HG03354 (cell line): ENCODE results near the gene TMEM200C.

ENCODE experiments used
- ATAC-seq: cut with Tn5 transposase; IDR thresholded peaks from one replicate; pipeline ENCODE4 v1.9.1; 2021; ENCODE audit warnings: mild to moderate bottlenecking; ENCODE audit not compliant: unreplicated experiment, poor library complexity, severe bottlenecking

Gene TMEM200C

GRCh38 chr18:5840547-5840946 is 54.8 kb downstream of the TMEM200C start:
- no peak for ATAC-seq

DNA sequence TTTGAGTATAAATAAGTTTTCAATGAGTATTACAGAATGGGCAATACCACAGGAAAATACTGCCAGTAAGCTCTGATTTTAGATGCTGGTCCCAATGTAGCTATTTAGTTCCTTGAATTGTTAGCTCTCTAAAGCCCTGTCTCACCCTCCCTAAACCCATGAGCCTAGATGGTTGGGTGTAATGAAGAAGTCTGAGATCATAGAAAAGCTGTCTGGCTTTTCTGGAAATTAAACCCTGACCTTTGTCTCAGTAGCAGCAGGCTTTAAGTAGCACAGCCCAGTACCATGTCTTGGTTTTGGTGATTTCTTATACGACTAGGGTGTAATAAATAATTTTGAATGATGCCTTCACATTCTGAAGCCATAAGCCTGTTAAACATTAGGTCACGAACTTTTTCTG is 55.3 kb downstream of the TMEM200C start:
- ATAC-seq = no peak

DNA sequence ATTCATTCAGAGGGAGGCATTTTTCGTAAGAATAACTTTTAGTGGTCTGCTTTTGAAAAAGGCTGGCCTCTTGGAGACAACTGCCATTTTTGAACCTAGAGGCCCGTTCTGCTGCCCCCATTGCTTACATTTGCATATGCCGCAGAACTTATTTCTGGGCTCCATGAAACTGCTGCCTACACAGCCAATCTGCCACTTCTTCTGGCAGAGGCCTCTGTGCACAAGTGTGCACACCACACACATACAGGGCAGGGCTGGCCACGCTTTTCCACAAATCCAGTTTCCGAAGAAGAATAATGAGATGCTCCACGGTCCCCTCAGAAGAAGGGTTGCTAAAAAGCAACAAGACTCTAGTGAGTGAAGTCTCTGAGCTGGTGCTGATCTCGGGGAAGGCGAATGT is 56.2 kb downstream of the TMEM200C start:
- no peak for ATAC-seq
